ENCODE results near the gene C22orf23. TPM values are rescaled to one million over a fixed set of nuclear protein-coding genes. Genes with fewer than 3 reads are reported as not detected.

The C22orf23 gene
- total RNA-seq, 4 donors from 2014 or later = 0.21 TPM; not detected in 3

DNA sequence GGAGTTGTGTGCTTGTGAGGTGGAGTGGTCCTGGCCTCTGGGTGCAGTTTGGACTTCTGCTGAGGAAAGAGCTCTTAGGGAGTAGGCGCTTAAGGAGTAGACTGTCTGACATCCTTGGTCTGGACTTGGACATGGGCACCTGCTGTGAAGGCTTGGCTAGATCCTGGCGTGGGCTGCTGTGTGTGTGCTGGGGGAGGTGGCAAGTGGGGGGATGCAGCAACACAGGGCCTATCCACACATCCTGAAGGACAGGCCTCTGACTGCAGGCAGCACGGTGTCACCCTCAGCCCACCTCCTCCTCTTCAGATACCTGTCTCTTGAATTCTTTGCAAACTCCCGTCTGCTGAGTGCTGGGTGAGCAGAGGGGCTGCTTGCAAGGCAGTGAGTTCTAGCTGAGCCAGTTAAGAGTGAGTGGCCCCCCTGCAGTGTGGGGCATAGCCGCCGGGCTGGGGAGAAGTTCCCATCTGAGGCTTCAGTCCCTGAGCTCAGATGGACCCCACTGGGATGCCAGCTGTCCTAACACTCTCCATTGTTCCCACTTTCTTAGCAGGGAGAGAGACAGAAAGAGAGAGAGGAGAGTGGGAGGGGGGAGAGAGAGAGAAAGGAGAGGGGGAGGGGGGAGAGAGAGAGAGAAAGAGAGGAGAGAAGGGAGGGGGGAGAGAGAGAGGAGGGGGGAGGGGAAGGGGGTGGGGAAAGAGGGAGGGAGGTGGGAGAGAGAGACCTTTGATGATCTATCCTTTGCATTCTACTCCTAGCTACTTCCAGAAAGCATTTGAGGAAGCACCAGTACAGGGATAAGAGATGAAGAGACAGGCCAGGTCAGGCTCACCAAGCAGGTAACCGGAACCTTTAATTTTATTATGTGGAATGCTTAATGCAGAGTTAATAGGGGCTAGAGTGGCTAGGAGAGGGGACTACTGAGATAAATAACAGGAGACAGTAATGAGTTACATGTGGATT, 18.4 kb upstream of the C22orf23 start:
- Histone ChIP-seq H3K27ac (peak overlapping the region in 2 of 4 donors; percentile 72 to 97), H3K4me3 (no peak overlapping the region), H3K4me1 (peaks cover 0 to 75% (median 22%) of the 10 kb centered on the region in 4 donors), H3K9me3 (no peaks in the 10 kb centered on the region), H3K27me3 (no peaks in the 10 kb centered on the region), H3K36me3 (peaks cover 0 to 83% (median 5%) of the 10 kb centered on the region in 3 donors)
- no peak for TF ChIP-seq POLR2A (IDR thresholded peaks at IDR 0.05)
- TF ChIP-seq, protein P1, sequence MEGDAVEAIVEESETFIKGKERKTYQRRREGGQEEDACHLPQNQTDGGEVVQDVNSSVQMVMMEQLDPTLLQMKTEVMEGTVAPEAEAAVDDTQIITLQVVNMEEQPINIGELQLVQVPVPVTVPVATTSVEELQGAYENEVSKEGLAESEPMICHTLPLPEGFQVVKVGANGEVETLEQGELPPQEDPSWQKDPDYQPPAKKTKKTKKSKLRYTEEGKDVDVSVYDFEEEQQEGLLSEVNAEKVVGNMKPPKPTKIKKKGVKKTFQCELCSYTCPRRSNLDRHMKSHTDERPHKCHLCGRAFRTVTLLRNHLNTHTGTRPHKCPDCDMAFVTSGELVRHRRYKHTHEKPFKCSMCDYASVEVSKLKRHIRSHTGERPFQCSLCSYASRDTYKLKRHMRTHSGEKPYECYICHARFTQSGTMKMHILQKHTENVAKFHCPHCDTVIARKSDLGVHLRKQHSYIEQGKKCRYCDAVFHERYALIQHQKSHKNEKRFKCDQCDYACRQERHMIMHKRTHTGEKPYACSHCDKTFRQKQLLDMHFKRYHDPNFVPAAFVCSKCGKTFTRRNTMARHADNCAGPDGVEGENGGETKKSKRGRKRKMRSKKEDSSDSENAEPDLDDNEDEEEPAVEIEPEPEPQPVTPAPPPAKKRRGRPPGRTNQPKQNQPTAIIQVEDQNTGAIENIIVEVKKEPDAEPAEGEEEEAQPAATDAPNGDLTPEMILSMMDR (IDR thresholded peaks at IDR 0.05) = no peak
- no peak for TF ChIP-seq EP300 (IDR thresholded peaks at IDR 0.05)
- 44 to 51% methylated on average over 7 of the region's 7 CpGs for WGBS, 2 donors
- DNase-seq (ENCODE audit: low spot score in 2 of 2) = no peak

DNA sequence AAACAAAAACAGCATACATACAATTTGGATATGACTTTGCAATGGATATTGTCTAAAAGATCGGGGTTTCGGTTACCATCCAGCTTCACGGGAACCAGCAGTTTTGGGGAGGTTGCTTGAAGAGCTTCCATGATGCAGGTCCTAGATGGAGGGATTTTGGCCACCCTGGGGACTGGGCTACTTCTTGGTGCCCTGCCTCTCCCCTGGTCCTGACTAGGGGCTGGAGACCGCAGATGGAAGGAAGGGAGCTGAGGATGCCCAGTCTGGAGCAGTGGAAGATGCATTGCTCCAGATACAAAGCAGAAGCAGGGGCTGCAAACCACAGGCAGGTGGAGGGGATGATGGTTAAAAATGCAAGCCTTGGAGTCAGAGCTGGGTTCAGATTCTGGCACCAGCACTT, 17.5 kb upstream of the C22orf23 start:
- no peaks in the 10 kb centered on the region for H3K27me3 ChIP-seq
- no peak overlapping the region for H3K4me3 ChIP-seq
- peaks cover 0 to 76% (median 20%) of the 10 kb centered on the region in 4 donors for H3K4me1 ChIP-seq
- peak overlapping the region in 1 of 4 donors; percentile 97 for H3K27ac ChIP-seq
- DNase-seq (ENCODE audit: low spot score in 2 of 2) = no peak
- no peaks in the 10 kb centered on the region for H3K9me3 ChIP-seq
- 83 to 84% methylated on average over 4 of the region's 4 CpGs for WGBS, 2 donors
- TF ChIP-seq POLR2A (IDR thresholded peaks at IDR 0.05) = no peak
- TF ChIP-seq EP300 (IDR thresholded peaks at IDR 0.05) = no peak
- TF ChIP-seq, protein P1 (IDR thresholded peaks at IDR 0.05) = no peak
- H3K36me3 ChIP-seq = peaks cover 0 to 80% (median 5%) of the 10 kb centered on the region in 3 donors

DNA sequence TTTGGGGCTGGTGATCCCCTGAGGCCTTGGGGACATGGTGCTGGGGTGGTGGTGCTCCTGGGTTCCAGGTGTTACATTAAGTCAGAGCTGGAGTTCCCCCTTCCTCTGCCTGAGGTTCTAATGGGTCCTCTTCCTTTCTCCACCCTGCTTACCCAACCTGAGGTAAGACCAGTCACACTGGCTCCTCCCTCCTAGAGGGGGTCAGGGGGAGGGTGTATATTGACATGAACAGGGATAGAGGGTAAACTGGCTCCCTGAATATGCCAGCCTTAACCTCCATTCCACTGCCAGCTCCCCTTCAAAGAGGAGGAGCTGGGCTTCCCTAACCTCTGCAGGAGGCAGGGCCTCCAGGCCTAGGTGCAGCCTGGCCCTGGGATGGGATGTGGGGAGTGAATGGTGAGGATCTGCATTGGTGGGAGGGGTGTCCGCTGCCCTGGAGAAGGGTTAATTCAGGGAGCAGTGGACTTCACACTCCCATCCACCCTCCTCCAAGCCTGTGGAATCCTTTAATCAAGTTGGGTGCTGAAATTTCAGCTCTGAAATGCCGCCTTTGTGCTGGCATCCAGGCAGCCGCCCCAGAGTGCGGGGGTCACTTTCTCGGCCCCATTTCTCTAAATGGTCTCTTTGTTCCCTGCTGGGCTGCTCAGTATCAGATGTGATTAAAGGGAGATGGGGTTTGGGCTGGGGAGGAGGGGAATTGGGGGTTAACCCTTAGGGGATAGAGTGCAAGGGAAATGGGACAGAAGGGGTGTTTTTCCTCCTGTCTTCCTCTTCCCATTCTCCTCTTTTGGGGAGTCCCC, 15.3 kb upstream of the C22orf23 start:
- Histone ChIP-seq H3K27me3 (no peaks in the 10 kb centered on the region), H3K9me3 (no peaks in the 10 kb centered on the region), H3K4me1 (peaks cover 0 to 74% (median 22%) of the 10 kb centered on the region in 4 donors), H3K27ac (peak overlapping the region; percentile 51 to 80 (median 66)), H3K36me3 (peaks cover 0 to 64% (median 5%) of the 10 kb centered on the region in 3 donors), H3K4me3 (no peak overlapping the region)
- TF ChIP-seq EP300 (IDR thresholded peaks at IDR 0.05) = peak in 1 of 2 donors; percentile 75
- TF ChIP-seq, protein P1 (IDR thresholded peaks at IDR 0.05) = no peak
- no peak for TF ChIP-seq POLR2A (IDR thresholded peaks at IDR 0.05)
- WGBS, 2 donors = 57 to 63% methylated on average over 5 of the region's 5 CpGs
- no peak for DNase-seq (ENCODE audit: low spot score in 2 of 2)

DNA sequence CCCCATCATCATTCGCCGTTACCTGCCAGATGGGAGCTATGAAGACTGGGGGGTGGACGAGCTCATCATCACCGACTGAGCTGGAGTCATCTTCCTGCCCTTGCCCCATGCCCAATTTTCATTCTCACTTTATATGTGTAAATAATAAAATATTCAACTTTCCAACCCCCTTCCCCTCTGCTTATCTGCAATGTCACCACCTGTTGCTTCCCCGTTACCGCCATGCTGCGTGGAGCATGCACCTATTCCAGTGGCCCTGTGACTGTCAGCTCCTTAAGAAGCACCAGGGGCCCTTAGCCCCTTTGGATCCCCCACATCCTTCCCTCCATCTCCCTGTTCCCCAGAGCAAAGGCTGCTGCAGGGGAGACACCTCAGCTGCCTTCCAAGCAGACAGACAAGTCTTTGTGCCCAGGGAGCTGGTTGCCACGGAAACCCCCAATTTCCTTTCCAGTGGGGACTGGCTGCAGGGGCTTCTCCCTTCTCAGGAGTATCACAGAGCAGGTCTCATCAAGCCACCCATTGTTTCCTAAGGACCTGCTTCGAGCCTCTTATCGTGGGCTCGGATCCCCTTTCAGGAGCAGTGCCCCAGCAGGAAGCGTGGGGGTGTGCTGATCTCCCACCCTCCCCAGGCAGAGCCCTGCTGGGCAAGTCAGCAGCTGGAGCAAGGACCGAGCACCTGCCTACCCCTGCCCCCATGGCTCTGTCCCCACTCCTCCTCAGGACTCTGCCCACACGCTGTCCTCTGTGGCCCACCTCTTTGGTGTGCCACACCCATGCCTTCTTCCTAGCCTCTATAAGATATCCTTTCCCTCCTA, 14.4 kb upstream of the C22orf23 start:
- H3K36me3 ChIP-seq = peaks cover 0 to 64% (median 5%) of the 10 kb centered on the region in 3 donors
- peak overlapping the region; percentile 51 to 80 (median 66) for H3K27ac ChIP-seq
- WGBS, 2 donors = 50 to 54% methylated on average over 13 to 14 of the region's 14 CpGs

More for the DNA sequence above, 14.4 kb upstream of the C22orf23 start:
- peaks cover 0 to 68% (median 21%) of the 10 kb centered on the region in 4 donors for H3K4me1 ChIP-seq
- no peak for DNase-seq (ENCODE audit: low spot score in 2 of 2)
- H3K4me3 ChIP-seq = no peak overlapping the region
- TF ChIP-seq EP300 (IDR thresholded peaks at IDR 0.05) (no peak), POLR2A (IDR thresholded peaks at IDR 0.05) (no peak)
- TF ChIP-seq, protein P1 (IDR thresholded peaks at IDR 0.05) = no peak
- H3K9me3 ChIP-seq = no peaks in the 10 kb centered on the region
- no peaks in the 10 kb centered on the region for H3K27me3 ChIP-seq

Data from tibial nerve (tissue), 4 donors.